Caco-2 (cell line): ENCODE data around the gene FAM13A. TPM values are rescaled to one million over a fixed set of nuclear protein-coding genes. Genes with fewer than 3 reads are reported as not detected.

Source experiments
- BruUV-seq: library from RNA; stranded (reverse); fragments of 400-500 nt; replicated peaks from 2 replicates; lab custom pipeline; 2021; lab: Mats Ljungman, UMichigan
- CTCF ChIA-PET: fragments of 300-600 bp; sonication (Branson Sonifier 250); formaldehyde crosslinking; loops from one replicate; lab custom pipeline; 2022; ENCODE audit warnings: antibody characterized with exemption; lab: Charles Lee
- POLR2A ChIA-PET: fragments of 300-600 bp; sonication (Branson Sonifier 250); formaldehyde crosslinking; loops from one replicate; lab custom pipeline; 2022; ENCODE audit warnings: antibody characterized with exemption; lab: Charles Lee
- DNase-seq, 2 experiments: peaks; one replicate each; pipeline versions ENCODE4 v3.0.0 to v3.0.0-alpha.2; 2020 to 2022
- H3K27me3 ChIP-seq: replicated peaks from 2 replicates; pipeline ENCODE4 v1.6.0; 2011; ENCODE audit warnings: low read length; ENCODE audit not compliant: control insufficient read depth, insufficient read depth
- H3K36me3 ChIP-seq: 2 replicates; pipeline ENCODE4 v1.5.1; 2011; ENCODE audit warnings: low read length; ENCODE audit not compliant: control insufficient read depth, insufficient read depth
- H3K4me1 ChIP-seq: fragments of 250-450 bp; sonication (Bioruptor Pico); 2 replicates; pipeline ENCODE4 v1.5.1; 2020; ENCODE audit warnings: mild to moderate bottlenecking
- H3K4me3 ChIP-seq: 2 replicates; pipeline ENCODE4 v1.5.1; 2011; ENCODE audit warnings: low read depth, mild to moderate bottlenecking, control low read depth, low read length
- H3K9me3 ChIP-seq: fragments of 250-450 bp; sonication (Bioruptor Pico); 2 replicates; pipeline ENCODE4 v1.5.1; 2020; ENCODE audit warnings: mild to moderate bottlenecking, moderate library complexity
- H3K27ac Mint-ChIP-seq: one replicate; pipeline ENCODE4 v1.8.0; 2022; ENCODE audit warnings: mixed read lengths; ENCODE audit not compliant: unreplicated experiment
- H3K27me3 Mint-ChIP-seq: one replicate; pipeline ENCODE4 v1.8.0; 2022; ENCODE audit warnings: mixed read lengths; ENCODE audit not compliant: insufficient read depth, unreplicated experiment
- H3K36me3 Mint-ChIP-seq: one replicate; pipeline ENCODE4 v1.8.0; 2022; ENCODE audit warnings: mild to moderate bottlenecking, mixed read lengths; ENCODE audit not compliant: insufficient read depth, unreplicated experiment
- H3K4me1 Mint-ChIP-seq: one replicate; pipeline ENCODE4 v1.8.0; 2022; ENCODE audit warnings: low read depth, mixed read lengths; ENCODE audit not compliant: unreplicated experiment
- H3K4me3 Mint-ChIP-seq: one replicate; pipeline ENCODE4 v1.8.0; 2022; ENCODE audit warnings: mild to moderate bottlenecking, moderate library complexity, mixed read lengths; ENCODE audit not compliant: unreplicated experiment
- H3K9me3 Mint-ChIP-seq: one replicate; pipeline ENCODE4 v1.8.0; 2022; ENCODE audit warnings: mixed read lengths; ENCODE audit not compliant: unreplicated experiment
- CTCF ChIP-seq, 2 experiments: fragments of 200-600 bp in 1 of 2; IDR thresholded peaks; 1 replicate in 1 of 2; 2 replicates in 1 of 2; pipeline versions ENCODE4 v1.5.1 to v1.8.0; 2011 to 2022; ENCODE audit warnings: antibody characterized with exemption in 1 of 2, control low read depth in 1 of 2, inconsistent platforms in 1 of 2, low read depth in 1 of 2, low read length in 1 of 2, mild to moderate bottlenecking in 1 of 2, moderate library complexity in 1 of 2; ENCODE audit not compliant: insufficient read depth in 1 of 2, severe bottlenecking in 1 of 2, unreplicated experiment in 1 of 2
- intact Hi-C: fragments of 100-400 bp; cut with micrococcal nuclease; formaldehyde crosslinking; loops from one replicate; pipeline ENCODE4 v1.10.0; 2022; ENCODE audit not compliant: unreplicated experiment
- total RNA-seq: library from RNA; stranded (reverse); gene quantifications from 2 replicates; pipeline ENCODE4 v1.2.3, GENCODE V29; 2022

Gene FAM13A
- total RNA-seq, 1 experiment from 2014 or later: 11.0 TPM

DNA sequence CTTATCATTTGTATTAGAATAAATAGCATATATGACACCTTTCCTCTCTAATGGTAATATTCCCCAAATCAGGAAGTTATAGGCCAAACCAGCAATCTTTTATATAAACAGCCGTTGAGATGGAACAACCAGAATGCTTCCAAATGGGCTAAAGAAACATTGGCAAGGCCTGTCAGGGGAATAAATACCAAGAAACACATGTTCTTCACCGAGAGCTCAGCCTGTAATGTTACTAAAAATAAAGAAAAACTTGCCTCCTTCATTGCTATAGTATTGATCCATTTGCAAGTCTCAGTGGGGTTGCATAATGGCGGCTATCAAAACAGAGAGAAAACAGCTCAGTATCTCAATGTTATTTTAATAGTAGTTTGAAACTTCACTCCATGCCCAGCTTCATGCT, 104.9 kb downstream of the FAM13A start:
- H3K27me3 Mint-ChIP-seq: no peaks in the 10 kb centered on the region

GRCh38 chr4:88949605-88950004, 107.4 kb downstream of the FAM13A start:
- BruUV-seq: no TSS peak
- H3K27ac Mint-ChIP-seq: no peak overlapping the region

More for the DNA sequence above, 104.9 kb downstream of the FAM13A start:
- Mint-ChIP-seq H3K36me3 (no peaks in the 10 kb centered on the region), H3K4me1 (no peaks in the 10 kb centered on the region), H3K4me3 (no peak overlapping the region), H3K9me3 (peaks cover 2% of the 10 kb centered on the region), H3K27ac (no peak overlapping the region)
- DNase-seq: no peak
- no peaks in the 10 kb centered on the region for H3K4me1 ChIP-seq
- TF ChIP-seq CTCF (IDR thresholded peaks at IDR 0.05; ENCODE audit: insufficient read depth in 1 of 2, low read depth in 1 of 2, low read length in 1 of 2, severe bottlenecking in 1 of 2, unreplicated experiment in 1 of 2): no peak
- ChIA-PET POLR2A (no interaction called here), CTCF (no interaction called here)
- no TSS peak for BruUV-seq
- H3K27me3 ChIP-seq: no peaks in the 10 kb centered on the region
- intact Hi-C loops: no loop called here
- H3K4me3 ChIP-seq: no peak overlapping the region
- no peaks in the 10 kb centered on the region for H3K9me3 ChIP-seq
- no peaks in the 10 kb centered on the region for H3K36me3 ChIP-seq

DNA sequence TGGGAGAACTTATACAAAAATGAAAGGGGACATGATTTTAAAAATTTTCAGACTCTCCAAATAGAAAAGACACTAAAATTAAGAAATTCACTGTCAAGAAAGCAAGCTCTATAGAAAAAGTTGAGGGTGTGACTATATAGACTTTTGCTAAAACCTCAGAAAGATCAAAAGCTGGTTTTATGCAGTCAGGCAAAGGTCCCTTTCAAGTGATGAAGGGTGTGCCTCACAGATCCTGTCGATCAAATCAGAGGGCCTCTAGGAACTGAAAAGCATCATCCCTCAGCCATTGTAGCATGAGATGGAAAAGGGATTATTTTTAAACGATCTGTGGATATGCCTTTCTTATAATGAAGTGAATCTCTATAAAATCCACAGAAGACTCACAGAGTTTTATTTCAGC, 116.5 kb downstream of the FAM13A start:
- H3K27me3 Mint-ChIP-seq: no peaks in the 10 kb centered on the region
- ChIA-PET CTCF (no interaction called here), POLR2A (no interaction called here)
- no peaks in the 10 kb centered on the region for H3K9me3 Mint-ChIP-seq
- H3K4me1 Mint-ChIP-seq: peaks cover 6% of the 10 kb centered on the region
- no peaks in the 10 kb centered on the region for H3K27me3 ChIP-seq
- no peaks in the 10 kb centered on the region for H3K36me3 ChIP-seq
- no peak for DNase-seq
- no peak overlapping the region for H3K4me3 Mint-ChIP-seq
- H3K9me3 ChIP-seq: no peaks in the 10 kb centered on the region
- H3K27ac Mint-ChIP-seq: no peak overlapping the region
- H3K36me3 Mint-ChIP-seq: no peaks in the 10 kb centered on the region
- BruUV-seq: no TSS peak
- no peak for TF ChIP-seq CTCF (IDR thresholded peaks at IDR 0.05; ENCODE audit: insufficient read depth in 1 of 2, low read depth in 1 of 2, low read length in 1 of 2, severe bottlenecking in 1 of 2, unreplicated experiment in 1 of 2)
- peaks cover 8% of the 10 kb centered on the region for H3K4me1 ChIP-seq
- no peak overlapping the region for H3K4me3 ChIP-seq
- intact Hi-C loops: no loop called here

More at GRCh38 chr4:88949605-88950004, 107.4 kb downstream of the FAM13A start:
- Mint-ChIP-seq H3K4me3 (no peak overlapping the region), H3K36me3 (no peaks in the 10 kb centered on the region), H3K27me3 (no peaks in the 10 kb centered on the region), H3K9me3 (no peaks in the 10 kb centered on the region), H3K4me1 (no peaks in the 10 kb centered on the region)
- Histone ChIP-seq H3K27me3 (no peaks in the 10 kb centered on the region), H3K9me3 (no peaks in the 10 kb centered on the region), H3K4me3 (no peak overlapping the region), H3K4me1 (no peaks in the 10 kb centered on the region), H3K36me3 (no peaks in the 10 kb centered on the region)
- ChIA-PET CTCF (no interaction called here), POLR2A (no interaction called here)
- no peak for TF ChIP-seq CTCF (IDR thresholded peaks at IDR 0.05; ENCODE audit: insufficient read depth in 1 of 2, low read depth in 1 of 2, low read length in 1 of 2, severe bottlenecking in 1 of 2, unreplicated experiment in 1 of 2)
- intact Hi-C loops: no loop called here
- DNase-seq: no peak
